Stomach (tissue), 9 donors: ENCODE data around the gene MAP3K19. TPM values are rescaled to one million over a fixed set of nuclear protein-coding genes. Genes with fewer than 3 reads are reported as not detected.
A peak's percentile ranks its signal among the peaks of the same experiment; 100 is the strongest.

Source experiments
- DNase-seq, 2 donors: peaks; one replicate each; pipeline versions ENCODE4 v3.0.0 to v3.0.0-alpha.2; 2013 to 2019
- H3K27ac ChIP-seq, 5 donors: fragments of 200-600 bp in 4 of 5; sonication (generic) in 4 of 5; one replicate each; pipeline ENCODE4 v1.5.1; 2013 to 2019; ENCODE audit warnings: mild to moderate bottlenecking in 1 of 5, moderate library complexity in 1 of 5
- H3K27me3 ChIP-seq, 3 donors: fragments of 200-600 bp; sonication (generic); one replicate each; pipeline ENCODE4 v1.5.1; 2017 to 2019; ENCODE audit warnings: mixed run types in 1 of 3
- H3K36me3 ChIP-seq, 4 donors: fragments of 200-600 bp; sonication (generic); 1 replicate in 3 of 4; 2 replicates in 1 of 4; pipeline ENCODE4 v1.5.1; 2016 to 2019
- H3K4me1 ChIP-seq, 4 donors: fragments of 200-600 bp; sonication (generic); one replicate each; pipeline ENCODE4 v1.5.1; 2016 to 2019
- H3K4me3 ChIP-seq, 4 donors: fragments of 200-600 bp; sonication (generic) in 3 of 4; one replicate each; pipeline ENCODE4 v1.5.1; 2016 to 2019; ENCODE audit warnings: mild to moderate bottlenecking in 1 of 4
- H3K9me3 ChIP-seq, 4 donors: fragments of 200-600 bp; sonication (generic); one replicate each; pipeline ENCODE4 v1.5.1; 2016 to 2019
- EP300 ChIP-seq: sonication (generic); formaldehyde crosslinking; IDR thresholded peaks from one replicate; pipeline ENCODE4 v1.6.1; 2017; ENCODE audit warnings: antibody characterized with exemption
- POLR2A ChIP-seq, 4 donors: fragments of 450-650 bp; IDR thresholded peaks; one replicate each; pipeline ENCODE4 v1.6.1; 2016; ENCODE audit warnings: antibody characterized with exemption in 4 of 4, control low read depth in 2 of 4, mild to moderate bottlenecking in 1 of 4, moderate library complexity in 1 of 4
- POLR2AphosphoS5 ChIP-seq, 3 donors: sonication (generic); formaldehyde crosslinking; IDR thresholded peaks; one replicate each; pipeline ENCODE4 v1.6.1; 2016; ENCODE audit warnings: antibody characterized with exemption in 3 of 3
- WGBS, 5 donors: extraction: QIAGEN DNeasy Blood & Tissue Kit in 3 of 5; methylation state at CpG; one replicate each; pipeline versions ENCODE4 v1.1.5 to v1.1.7; 2013 to 2018; 5-methylcytosine and 5-hydroxymethylcytosine counted together
- intact Hi-C: fragments of 100-400 bp; cut with DNase I; formaldehyde crosslinking; loops from one replicate; pipeline ENCODE4 v1.15.1; 2023; ENCODE audit warnings: low total_unique reads
- polyA plus RNA-seq, 3 donors: library from polyadenylated mRNA; stranded (reverse); fragments of 200-250 nt; gene quantifications; one replicate each; pipeline ENCODE4 v1.2.3, GENCODE V29; 2013
- total RNA-seq, 5 donors: library from RNA; depleted of rRNA; stranded (reverse); fragments of >200 nt; gene quantifications; one replicate each; pipeline versions ENCODE4 v1.1.0 to v1.2.3, GENCODE V29; 2014 to 2016
- TF ChIP-seq, protein P1 (sequence below), 7 experiments: fragments of 450-650 bp in 4 of 7; fragments of 200-600 bp in 3 of 7; sonication (generic) in 3 of 7; IDR thresholded peaks; one replicate each; pipeline ENCODE4 v1.5.1; 2016 to 2019; ENCODE audit warnings: antibody characterized with exemption in 7 of 7, control low read depth in 2 of 7, mild to moderate bottlenecking in 1 of 7
- donor health status: healthy with polysubstance abuse.
- donor health status: Bipolar disorder and iron deficiency.
- donor health status: healthy.

Gene MAP3K19
- total and polyA plus RNA-seq, 8 donors: 1.1 TPM; not detected in 7

DNA sequence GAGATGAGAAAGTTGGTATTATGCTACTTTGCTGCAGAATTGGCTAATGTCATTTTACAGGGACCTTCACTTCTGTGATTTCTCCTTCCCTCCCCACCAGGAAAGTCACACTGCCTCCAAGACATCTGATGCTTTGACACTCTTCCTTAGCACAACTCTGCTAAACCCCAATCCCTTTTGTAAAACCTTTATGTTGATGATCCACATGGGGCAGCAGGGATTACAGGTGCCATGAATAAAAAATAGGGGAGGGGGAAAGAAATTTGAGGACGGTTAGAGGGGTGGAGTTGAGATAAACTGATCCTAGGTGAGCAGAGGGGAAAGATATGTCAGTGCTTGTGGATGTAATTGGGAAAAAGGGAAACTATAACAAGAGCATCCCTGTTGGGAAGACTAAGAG is 102.3 kb downstream of the MAP3K19 start:
- intact Hi-C loops: no loop called here
- DNase-seq: no peak
- peaks cover 17 to 85% (median 73%) of the 10 kb centered on the region in 4 donors for H3K36me3 ChIP-seq
- H3K9me3 ChIP-seq: no peaks in the 10 kb centered on the region
- TF ChIP-seq EP300 (no peak), POLR2AphosphoS5 (IDR thresholded peaks at IDR 0.05) (no peak), POLR2A (IDR thresholded peaks at IDR 0.05) (no peak)
- TF ChIP-seq, protein P1, sequence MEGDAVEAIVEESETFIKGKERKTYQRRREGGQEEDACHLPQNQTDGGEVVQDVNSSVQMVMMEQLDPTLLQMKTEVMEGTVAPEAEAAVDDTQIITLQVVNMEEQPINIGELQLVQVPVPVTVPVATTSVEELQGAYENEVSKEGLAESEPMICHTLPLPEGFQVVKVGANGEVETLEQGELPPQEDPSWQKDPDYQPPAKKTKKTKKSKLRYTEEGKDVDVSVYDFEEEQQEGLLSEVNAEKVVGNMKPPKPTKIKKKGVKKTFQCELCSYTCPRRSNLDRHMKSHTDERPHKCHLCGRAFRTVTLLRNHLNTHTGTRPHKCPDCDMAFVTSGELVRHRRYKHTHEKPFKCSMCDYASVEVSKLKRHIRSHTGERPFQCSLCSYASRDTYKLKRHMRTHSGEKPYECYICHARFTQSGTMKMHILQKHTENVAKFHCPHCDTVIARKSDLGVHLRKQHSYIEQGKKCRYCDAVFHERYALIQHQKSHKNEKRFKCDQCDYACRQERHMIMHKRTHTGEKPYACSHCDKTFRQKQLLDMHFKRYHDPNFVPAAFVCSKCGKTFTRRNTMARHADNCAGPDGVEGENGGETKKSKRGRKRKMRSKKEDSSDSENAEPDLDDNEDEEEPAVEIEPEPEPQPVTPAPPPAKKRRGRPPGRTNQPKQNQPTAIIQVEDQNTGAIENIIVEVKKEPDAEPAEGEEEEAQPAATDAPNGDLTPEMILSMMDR (IDR thresholded peaks at IDR 0.05): no peak
- no peaks in the 10 kb centered on the region for H3K27me3 ChIP-seq
- no peak overlapping the region for H3K4me3 ChIP-seq
- WGBS, 5 donors: 68 to 81% (median 71%) methylated on average over 1 of the region's 1 CpG
- H3K27ac ChIP-seq: no peak overlapping the region
- peaks cover 0 to 12% (median 5%) of the 10 kb centered on the region in 4 donors for H3K4me1 ChIP-seq

DNA sequence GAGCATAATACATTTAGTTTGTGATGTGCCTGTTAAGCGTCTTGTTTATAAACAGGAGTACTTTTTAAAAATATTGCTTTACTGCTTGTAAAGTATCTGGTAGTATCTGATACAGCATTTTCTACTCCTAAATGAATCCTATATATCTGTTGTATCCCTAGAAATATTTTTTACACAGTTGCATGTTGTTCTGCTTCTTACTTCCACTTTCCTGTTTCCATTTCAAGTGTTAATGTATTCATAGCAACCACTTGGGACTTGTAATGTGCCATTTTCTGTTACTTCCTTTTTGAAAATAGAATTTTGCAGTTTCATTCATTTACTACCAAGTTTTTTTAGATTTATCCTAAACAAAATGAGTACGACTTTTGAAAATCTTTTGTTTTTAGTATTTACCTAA is 103.7 kb downstream of the MAP3K19 start:
- H3K4me1 ChIP-seq: peaks cover under 1 to 13% (median 6%) of the 10 kb centered on the region in 4 donors
- H3K27ac ChIP-seq: no peak overlapping the region
- peaks cover 11 to 85% (median 72%) of the 10 kb centered on the region in 4 donors for H3K36me3 ChIP-seq
- no peak for TF ChIP-seq POLR2AphosphoS5 (IDR thresholded peaks at IDR 0.05)
- no peak for TF ChIP-seq POLR2A (IDR thresholded peaks at IDR 0.05)
- no peak for TF ChIP-seq EP300
- TF ChIP-seq, protein P1 (IDR thresholded peaks at IDR 0.05): no peak
- DNase-seq: no peak
- WGBS, 5 donors: 83 to 91% (median 89%) methylated on average over 2 of the region's 2 CpGs
- H3K4me3 ChIP-seq: no peak overlapping the region
- no peaks in the 10 kb centered on the region for H3K27me3 ChIP-seq
- no peaks in the 10 kb centered on the region for H3K9me3 ChIP-seq
- intact Hi-C loops: no loop called here

DNA sequence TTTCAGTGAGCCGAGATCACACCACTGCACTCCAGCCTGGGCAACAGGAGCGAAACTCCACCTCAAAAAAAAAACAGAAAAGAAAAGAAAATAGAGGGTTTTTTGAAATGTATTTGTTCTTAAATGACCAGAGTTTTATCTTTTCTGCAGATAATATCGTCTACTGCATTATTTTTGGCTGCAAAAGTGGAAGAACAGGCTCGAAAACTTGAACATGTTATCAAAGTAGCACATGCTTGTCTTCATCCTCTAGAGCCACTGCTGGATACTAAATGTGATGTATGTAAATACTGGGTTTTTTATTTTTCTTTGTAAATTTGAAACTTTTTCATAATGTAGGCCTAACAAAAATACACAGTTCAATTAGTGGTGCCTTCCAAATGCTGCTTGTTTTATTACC is 110.6 kb downstream of the MAP3K19 start:
- Histone ChIP-seq H3K4me1 (peaks cover 59 to 77% (median 66%) of the 10 kb centered on the region in 4 donors), H3K9me3 (no peaks in the 10 kb centered on the region)
- 36 to 56% (median 42%) methylated on average over 4 of the region's 4 CpGs for WGBS, 5 donors

DNA sequence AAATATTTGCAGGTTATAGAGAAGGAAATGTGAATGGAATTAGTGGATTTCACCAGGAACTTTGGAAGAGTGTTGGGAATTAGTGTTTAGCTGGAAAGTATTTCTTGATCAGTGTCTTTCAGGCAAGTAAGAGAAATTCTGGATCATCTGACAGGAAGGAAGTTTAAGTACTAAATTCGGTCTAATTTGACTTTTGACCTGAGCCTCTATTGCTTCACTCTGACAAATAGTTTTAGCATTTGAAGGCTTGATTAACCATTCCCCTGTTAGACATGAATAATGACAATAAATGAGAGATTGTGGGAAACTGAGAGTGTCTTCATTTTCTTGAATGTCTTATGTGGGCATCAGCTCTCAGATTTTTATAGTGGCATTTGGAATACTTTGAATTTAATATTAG is 112.6 kb downstream of the MAP3K19 start:
- DNase-seq: no peak
- H3K27ac ChIP-seq: peak overlapping the region in 4 of 5 donors; percentile 61 to 72 (median 68)
- no peaks in the 10 kb centered on the region for H3K9me3 ChIP-seq
- H3K4me3 ChIP-seq: no peak overlapping the region
- TF ChIP-seq EP300: no peak
- no peak for TF ChIP-seq POLR2AphosphoS5 (IDR thresholded peaks at IDR 0.05)
- no peak for TF ChIP-seq POLR2A (IDR thresholded peaks at IDR 0.05)
- TF ChIP-seq, protein P1 (IDR thresholded peaks at IDR 0.05): no peak
- intact Hi-C loops: no loop called here
- 0 to 5% (median 3%) methylated on average over 1 of the region's 1 CpG for WGBS, 5 donors
- H3K4me1 ChIP-seq: peaks cover 69 to 95% (median 81%) of the 10 kb centered on the region in 4 donors
- H3K27me3 ChIP-seq: no peaks in the 10 kb centered on the region
- peaks cover 0 to 31% (median 24%) of the 10 kb centered on the region in 4 donors for H3K36me3 ChIP-seq

More for the DNA sequence above, 110.6 kb downstream of the MAP3K19 start:
- Histone ChIP-seq H3K27me3 (no peaks in the 10 kb centered on the region), H3K4me3 (no peak overlapping the region), H3K27ac (peak overlapping the region in 3 of 5 donors; percentile 37 to 56 (median 54)), H3K36me3 (peaks cover 0 to 49% (median 44%) of the 10 kb centered on the region in 4 donors)
- intact Hi-C loops: no loop called here
- TF ChIP-seq EP300: no peak
- TF ChIP-seq, protein P1 (IDR thresholded peaks at IDR 0.05): no peak
- no peak for TF ChIP-seq POLR2A (IDR thresholded peaks at IDR 0.05)
- TF ChIP-seq POLR2AphosphoS5 (IDR thresholded peaks at IDR 0.05): no peak
- peak in 1 of 2 donors; percentile 52 for DNase-seq
